Adrenal gland (tissue), 5 donors: ENCODE data around the gene ZNF569.
"Not testable (repeated sequence)": the region's sequence is repeated elsewhere in the genome, so short reads cannot be mapped to it uniquely, and the experiment has no call there.

Experiments used
- CTCF ChIP-seq, 6 experiments: fragments of 450-650 bp in 4 of 6; fragments of 200-600 bp in 2 of 6; sonication (generic) in 1 of 6; IDR thresholded peaks; 1 replicate in 5 of 6; 2 replicates in 1 of 6; pipeline versions ENCODE4 v1.5.1 to v1.8.0; 2016 to 2021; ENCODE audit warnings: antibody characterized with exemption in 6 of 6, mild to moderate bottlenecking in 2 of 6, moderate library complexity in 1 of 6
- POLR2A ChIP-seq, 2 donors: fragments of 450-650 bp; IDR thresholded peaks; one replicate each; pipeline ENCODE4 v1.6.1; 2017; ENCODE audit warnings: antibody characterized with exemption in 2 of 2, mild to moderate bottlenecking in 2 of 2, moderate library complexity in 1 of 2
- donor health status: DM: no; HTN: no; CAD: no.

- TF ChIP-seq CTCF, POLR2A (IDR thresholded peaks at IDR 0.05): not testable (repeated sequence)
Measured at GRCh38 chr19:37391399-37391798, 75.8 kb downstream of the ZNF569 start.
